GM21515 (cell line): ENCODE results near the gene ACSF3.
"Not testable (repeated sequence)": the region's sequence is repeated elsewhere in the genome, so short reads cannot be mapped to it uniquely, and the experiment has no call there.

Experiments used
- ATAC-seq: cut with Tn5 transposase; IDR thresholded peaks from one replicate; pipeline ENCODE4 v1.9.1; 2021; ENCODE audit not compliant: unreplicated experiment

ACSF3 gene

DNA sequence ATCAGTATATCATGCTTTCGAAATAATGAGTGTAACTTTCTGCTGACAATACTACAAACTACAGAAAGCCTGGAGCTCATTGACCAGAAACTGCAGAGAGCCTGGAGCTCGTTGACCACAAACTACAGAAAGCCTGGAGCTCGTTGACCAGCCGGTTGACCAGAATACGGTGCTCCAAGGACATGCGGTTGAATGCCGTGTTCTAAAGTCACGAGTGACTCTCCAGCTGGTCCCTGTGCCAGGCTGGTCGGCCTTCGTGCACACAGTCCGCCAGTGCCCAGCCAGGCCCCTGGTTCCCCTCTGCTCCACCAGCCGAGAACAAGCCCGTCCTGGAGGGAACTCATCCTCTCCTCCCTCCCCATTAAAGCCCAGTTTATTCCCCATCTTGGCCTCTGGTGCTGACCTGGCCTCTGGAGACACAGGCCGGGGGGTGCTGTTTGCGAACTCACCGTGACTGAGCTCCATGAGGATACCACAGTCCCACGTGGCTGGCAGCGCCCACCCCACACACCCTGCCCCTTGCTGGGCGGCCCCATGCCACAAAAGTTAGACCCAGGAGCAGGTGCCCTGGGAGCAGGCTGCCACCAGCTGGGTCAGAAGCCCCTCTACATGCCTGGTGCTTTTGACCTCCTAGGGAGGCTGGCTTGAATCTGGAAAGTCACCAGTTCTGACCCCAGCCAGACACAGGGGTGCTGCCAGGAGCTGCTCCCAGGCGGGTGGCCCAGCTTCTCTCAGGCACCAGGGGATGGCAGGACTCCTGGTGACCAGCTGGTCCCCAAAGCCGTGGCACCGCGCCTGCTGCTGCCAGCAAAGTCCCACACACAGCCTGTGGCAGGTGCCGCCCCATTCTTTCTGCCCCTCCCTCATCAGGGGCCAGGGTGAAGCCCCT, 62.4 kb downstream of the ACSF3 start:
- ATAC-seq: no peak

DNA sequence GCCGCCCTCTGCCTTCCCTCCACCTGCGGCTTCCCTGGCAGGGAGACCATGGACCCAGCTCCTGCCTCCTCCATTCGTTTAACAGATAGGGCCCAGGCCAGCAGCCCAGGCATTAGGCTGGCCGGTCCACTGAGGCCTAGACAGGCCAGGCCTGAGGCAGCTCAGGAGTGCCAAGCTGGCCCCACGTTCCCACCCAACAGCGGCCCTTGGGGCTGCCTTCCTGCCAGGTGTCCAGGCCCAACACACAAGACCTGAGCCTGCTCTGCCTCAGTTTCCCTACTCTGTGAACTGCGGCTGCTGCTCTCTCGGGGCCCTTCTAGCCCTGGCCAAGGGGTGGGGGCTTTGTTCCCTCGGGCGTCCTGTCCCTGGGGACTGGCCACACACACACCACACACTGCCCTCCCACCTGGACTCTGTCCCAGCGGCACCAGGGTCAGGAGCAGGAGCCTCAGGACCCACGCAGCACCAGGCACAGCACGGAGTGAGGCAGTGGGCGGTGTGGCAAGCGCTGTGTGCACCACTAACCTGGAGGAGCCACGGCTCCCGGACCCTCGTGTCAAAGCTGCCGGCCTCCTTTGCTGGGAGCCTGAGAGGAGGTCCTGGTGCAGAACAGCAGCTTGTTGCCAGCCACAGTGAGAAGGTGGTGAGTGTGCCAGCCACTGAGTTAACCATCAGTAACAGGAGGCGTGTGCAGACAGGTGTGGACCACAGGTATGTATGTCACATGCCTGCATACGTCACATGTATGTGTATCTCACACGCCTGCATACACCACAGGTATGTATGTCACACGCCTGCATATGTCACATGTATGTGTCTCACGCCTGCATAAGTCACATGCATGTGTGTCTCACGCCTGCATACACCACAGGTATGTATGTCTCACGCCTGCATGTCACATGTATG, 63.3 kb downstream of the ACSF3 start:
- no peak for ATAC-seq

DNA sequence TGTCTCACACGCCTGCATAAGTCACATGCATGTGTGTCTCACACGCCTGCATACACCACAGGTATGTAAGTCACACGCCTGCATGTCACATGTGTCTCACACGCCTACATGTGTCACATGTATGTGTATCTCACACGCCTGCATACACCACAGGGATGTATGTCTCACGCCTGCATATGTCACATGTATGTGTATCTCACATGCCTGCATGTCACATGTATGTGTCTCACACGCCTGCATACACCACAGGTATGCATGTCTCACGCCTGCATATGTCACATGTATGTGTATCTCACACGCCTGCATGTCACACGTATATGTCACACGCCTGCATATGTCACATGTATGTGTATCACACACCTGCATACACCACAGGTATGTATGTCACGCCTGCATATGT, 64.1 kb downstream of the ACSF3 start:
- ATAC-seq: no peak

DNA sequence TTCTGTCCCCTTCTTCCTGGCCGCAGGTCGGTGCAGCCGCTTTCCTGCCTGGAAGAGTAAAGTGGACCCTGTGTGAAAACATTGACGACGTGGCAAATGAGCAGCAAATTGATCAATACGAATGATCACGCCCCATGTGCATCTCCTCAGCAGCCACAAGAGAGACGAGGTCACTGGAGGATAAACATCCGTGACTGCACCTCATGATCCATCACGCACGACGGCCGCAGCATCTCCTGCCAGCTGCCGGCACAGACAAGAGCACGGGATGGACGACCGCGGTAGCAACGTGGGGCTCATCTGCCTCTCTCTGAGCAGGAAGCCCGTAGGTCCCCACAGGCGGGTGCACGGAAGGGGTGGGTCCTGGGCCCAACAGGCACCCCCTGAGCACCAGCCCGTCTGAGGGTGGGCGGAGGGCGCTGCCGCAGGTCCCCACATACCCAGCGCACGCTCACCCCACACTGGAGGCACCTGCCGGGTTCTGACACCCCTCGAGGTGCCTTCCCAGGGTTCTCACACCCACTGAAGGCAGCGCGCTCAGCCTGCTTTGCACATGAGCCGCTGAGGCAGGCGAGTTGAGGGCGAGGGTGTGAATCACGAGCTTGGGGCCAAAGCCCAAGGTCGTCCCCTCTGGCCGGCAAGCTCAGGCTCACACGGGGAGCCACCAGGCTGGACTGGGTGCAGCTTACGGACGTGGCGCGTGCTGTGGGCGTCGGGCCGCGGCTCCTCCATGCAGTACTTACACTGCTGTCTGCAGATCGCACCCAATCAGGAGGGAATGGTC, 65.6 kb downstream of the ACSF3 start:
- no peak for ATAC-seq

DNA sequence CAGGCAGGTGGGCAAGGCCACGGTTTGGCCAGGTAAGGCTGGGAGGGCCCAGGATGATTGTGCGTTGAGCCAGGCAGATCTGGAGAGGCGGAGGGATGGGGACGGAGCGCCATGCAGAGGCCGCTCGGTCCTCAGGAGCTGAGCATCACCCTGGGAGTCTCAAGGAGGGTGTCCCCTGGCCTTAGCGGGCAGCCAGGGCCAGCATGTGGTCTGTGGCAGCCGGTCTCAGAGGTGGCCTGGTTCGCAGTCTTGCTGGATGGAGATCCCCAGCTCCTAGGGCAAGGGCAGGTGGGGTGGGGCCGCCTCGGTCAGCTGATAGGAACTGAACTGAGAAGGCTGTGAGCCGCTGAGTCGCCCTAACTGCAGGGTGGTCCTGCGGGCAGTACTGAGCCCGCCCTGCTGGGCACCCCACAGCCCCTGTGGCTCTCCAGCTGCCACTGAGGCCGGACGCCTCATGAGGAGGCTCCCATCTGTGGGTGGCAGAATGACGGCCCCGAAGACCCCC, 66.2 kb downstream of the ACSF3 start:
- ATAC-seq: no peak

DNA sequence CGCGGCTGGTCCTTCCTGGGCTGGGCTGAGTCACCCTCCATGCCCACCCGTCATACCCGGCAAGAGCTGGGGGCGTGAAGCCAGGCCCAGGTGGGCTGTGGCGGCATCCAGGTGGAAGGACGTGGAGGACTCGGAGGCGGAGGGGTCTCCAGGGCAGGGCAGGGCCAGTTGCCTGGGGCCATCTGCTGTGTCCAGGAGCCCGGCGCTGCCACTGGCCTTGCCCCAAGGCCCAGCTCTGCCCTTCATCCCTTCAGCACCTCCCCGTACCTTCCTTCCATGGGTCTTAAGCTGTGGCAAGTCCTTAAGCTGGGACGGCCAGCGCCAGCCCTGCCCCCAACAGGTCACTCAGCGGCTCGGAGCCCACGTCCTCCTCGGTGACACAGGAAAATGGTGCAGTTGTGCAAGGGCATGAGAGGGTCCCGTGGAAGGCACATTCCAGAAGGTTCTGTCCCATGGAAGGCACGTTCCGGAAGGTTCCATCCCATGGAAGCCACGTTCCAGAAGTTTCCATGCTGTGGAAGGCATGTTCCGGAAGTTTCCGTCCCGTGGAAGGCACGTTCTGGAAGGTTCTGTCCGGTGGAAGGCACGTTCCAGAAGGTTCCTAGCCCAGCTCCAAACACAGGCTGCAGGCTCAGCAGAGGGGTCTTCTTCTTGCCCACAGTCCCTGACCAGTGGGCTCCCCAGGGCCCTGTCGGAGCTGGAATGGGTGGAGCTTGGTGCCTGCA, 67.5 kb downstream of the ACSF3 start:
- ATAC-seq: no peak

DNA sequence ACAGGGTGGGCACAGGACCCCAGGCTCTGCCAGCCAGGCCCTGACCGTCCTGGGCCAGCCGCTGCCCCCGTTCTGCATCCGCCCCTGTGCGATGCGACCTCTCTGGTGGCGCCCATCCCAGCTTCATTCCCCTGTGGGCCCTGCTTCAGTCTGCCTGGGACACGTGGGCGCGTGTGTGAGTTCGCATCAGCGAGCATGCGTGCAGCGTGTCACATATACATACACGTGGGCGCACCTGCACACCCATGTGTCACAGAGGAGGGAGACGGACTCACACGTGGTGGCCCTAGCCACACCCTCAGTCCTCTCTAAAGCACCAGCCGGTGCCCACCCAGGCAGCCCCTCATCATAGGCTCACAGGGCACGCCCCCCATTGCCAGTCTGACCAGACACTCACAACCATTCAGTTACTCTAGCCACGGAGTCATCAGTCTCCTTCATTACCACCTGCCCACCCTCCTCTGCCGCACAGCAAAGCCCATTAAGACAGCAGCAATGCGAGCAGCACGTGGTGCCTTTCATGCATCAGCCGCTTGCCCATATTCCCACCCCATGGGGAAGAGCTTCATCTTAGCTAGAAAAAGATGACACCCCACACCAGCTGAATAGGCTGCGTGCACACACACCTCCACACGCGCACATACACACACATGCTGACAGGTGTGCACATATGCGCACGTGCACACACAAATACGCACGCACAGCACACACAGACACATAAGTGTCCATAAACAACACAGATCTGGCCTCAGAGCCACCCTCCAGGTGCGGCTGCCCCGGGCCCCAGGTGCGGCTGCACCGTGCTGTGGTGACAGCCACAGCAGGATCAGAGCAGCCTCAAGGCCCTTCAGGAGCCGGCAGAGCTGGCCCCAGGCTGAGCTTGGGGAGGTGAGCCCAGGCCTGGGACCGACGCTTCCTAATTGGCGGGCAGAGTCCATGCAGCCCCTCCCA, 68.4 kb downstream of the ACSF3 start:
- no peak for ATAC-seq

DNA sequence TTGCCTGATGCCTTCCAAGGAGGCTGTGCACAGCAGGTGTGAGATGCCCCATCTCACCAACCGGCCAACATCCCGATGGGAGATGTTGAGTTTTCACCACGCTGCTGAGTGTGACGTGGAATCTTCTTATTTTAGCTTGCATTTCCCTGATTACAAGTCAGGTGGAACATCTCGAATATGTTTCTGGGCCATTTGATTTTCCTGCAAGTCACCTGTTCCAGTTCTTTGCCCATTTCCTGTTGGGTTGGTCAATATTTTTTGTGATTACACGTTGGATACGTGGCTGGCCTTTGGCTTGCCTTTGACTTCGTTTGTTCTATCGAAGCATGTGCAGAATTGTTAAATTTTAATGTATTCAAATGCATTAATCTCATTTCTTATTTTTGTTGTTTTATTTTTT, 69.6 kb downstream of the ACSF3 start:
- no peak for ATAC-seq

DNA sequence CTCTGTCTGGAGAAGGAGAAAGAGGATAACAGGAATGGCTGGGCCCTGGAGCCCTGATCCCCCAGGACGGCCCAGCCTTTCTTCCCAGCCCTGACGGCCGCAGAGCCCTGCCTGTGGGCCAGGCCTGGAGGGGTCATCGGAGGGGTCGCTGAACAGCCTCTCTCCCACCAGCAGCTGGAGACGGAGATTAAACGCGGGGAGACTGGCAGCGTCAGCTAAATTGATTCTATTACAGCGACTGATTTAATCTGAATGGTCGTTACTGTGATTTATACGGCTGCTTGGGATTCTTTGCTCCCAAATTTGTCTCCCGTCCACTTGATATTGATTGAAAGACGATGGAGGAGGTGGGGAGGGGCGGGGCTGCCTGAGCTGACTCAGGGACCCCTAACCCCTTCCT, 70.8 kb downstream of the ACSF3 start:
- no peak for ATAC-seq

DNA sequence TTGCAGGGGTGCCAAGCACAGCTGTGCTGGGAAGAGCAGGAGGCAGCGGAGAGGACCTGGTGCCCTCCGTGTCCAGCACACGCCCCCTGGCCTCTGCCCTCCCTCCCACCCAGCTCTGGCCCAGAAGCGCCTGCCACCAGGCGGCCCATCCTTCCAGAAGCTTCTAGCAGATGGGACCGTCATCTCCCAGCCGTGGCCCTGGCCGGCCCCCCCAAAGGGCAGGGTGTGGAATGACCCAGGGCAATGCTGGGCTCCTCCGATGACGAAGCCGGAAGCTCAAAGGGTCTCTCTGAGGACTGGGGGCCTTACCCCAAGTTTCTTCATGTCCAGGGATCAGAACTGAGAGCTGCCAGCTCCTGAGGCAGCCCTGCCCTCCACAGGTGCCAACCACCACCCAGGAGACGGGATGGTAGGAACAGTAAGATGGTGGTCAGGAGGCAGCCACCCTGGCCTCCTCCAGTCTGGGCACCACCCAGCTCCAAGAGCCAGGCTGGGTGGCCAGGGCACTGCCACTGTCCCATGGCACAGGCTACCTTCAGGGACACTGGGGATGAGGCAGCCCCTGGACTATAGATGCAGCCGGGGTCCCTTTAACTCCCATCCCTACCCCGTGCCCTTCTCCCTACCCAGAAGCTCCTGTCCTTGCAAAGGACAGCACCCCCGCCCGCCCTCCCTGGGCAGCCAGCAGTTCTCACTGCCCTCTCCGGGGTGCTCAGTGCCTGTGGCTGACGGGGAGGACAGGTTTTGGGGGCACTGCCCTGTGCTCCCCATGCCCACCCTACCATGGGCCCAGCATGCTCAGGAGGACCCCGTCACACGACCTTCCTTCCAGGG, 71.4 kb downstream of the ACSF3 start:
- ATAC-seq: no peak

DNA sequence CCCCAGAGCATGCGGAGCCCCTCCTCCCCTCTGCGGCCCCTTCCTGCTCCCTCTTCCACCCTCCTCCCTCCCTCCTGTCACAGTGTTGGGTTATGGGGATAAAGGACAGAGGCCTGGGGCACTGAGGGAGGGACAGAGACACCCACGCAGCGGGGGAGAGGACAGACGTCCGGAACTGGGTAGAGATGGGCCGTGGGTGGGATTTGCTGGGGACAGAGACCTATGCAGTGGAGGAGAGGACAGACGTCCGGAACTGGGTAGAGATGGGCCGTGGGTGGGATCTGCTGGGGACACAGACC, 72.0 kb downstream of the ACSF3 start:
- ATAC-seq: not testable (repeated sequence)

DNA sequence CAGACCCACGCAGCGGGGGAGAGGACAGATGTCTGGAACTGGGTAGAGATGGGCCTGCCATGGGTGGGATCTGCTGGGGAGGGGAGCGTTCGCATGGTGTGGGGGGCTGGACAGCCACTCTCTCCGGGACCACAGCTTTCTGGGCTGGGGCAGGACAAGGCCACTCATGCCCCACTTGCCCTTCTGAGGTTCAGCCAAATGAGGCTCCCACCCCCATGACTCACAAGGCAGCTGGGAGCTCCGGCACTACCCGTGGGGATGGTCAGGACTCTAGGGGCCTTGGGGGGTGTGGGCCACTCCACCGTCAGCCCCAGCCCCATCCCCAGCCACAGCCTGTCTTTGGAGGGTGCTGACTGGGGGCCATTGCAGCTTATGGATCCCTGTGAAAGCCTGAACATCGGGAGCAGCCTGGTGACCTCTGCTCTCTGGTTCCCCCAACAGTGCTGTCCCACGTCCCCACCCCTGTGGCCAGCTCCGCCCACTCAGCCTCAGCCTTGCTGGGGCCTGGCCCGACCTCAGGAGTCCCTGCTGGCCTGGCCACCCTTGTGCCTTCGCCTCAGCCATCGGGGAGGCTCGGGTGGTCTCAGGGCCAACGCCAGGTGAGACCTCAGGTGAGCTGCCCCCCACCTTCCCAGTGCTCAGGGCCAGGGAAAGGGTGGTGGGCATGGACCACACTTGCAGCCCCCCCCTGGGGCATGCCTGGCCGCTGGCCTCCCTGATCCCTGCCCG, 73.2 kb downstream of the ACSF3 start:
- ATAC-seq: no peak

DNA sequence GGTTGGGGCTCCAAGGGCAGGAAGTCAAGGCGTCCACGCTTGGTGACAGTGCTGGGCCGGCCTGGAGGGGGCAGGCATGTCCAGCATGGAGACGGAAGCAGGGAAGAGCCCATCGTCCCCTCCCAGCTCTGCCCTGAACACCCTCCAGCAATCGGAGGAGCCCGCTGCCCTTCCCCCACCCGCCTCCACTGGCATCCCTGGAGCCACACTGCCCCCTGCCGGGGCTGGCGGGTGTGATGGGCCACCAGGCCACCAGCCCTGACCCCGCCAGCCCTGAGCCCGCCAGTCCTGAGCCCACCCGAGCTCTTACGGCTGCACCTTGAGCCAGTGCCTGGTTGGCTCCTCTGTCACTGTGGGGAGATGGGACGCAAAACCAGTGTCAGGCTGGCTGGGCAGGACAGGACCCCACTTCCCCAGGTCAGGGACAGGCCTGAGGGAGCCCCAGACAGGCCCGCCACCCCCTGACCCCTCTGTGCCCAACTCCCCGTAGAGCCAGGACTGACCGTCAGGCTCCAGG, 73.8 kb downstream of the ACSF3 start:
- ATAC-seq: no peak

DNA sequence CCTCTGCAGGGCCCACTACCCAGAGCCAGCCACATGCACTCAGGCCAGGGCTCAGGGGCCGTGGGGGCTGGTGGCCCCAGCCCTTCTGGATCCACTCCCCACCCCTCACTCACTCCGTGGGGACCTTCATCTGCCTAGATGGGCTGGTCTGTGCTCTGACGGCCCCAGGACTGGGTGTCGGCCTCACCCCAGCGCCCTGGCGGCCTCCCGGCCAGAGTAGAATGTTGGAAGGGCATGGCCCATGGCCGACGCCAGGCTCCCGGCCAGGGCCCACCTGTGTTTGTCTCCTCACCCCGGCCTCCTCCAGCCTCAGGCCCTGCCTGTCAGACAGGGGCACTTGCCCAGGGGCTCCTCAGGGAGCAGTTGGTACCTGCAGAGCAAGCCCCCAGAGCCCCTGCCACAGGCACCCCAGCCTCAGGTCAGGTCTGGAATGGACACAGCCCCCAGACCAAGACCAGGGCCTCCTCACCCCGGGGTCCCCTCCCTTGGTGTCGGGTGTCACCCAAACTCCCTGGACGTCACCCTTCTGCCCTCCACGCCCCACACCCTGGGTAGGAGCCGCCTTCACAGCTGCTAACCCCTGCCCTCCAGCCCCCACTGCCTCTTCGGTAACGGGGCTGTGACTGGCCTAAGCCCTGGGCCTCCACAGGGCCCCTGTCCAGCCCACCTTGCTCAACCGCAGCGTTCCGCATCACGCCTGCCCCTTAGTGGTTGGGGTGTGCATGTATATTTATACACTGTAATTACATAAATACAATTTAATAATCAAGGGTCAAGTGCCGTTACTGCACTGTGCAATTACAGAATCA, 74.9 kb downstream of the ACSF3 start:
- no peak for ATAC-seq

DNA sequence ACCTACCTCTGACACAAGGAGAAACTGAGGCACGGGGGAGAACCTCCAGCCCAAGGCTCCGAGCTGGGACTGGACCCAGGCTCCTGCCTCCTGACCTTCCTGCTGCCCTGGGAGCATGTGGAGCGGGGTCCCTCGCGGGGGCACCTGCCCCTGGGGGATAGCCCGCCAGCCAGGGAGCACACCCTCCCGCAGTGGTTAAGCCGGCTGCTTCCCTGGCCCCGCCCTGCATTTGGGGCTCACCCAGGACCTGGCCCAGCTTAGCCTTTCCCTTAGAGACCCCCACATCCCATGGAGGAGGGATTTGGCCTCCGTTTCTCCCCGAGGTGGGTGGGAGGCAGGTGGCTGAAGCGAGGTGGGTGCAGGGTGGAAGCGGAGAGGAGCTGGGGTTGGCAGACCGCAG, 76.1 kb downstream of the ACSF3 start:
- no peak for ATAC-seq

DNA sequence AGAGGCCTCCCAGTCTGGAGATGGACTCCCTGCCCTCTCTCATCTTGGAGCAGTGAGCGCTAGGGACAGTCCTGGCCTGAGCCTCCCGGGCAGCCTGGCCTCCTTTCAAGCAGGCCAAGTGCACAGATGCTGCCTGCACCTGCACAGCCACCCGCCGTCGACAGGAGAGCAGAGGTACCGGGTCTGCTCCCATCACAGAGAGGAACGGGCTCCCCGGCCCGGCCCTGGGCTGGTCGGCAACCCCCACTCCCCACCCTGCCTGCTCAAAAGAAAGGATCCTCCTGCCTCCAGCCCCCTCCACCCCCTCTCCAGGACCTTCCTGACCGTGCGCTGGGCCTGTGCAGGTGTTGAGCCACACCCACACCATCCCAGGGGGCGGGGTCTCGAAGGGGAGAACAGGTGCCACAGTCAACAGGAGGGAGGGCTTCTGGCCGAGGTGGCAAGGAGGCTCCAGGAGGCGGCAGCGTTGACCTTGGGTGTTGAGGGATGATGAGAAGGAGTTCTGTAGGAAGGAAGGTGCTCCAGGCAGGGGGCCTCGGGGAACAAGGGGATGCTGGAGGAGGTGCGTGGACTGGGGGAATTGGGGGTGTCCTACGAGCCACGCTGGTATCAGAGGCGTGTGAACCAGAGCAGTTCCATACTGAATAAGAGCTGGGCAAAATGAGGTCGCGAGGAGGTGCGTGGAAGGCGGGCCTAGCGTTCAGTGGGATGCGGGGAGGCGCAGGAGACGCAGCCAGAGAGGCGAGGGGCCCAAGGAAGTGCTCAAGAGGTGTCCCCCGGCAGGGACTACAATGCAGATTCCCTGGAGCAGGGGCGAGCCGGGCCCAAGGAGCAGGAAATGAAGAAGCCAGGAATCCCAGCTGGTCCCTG, 76.9 kb downstream of the ACSF3 start:
- ATAC-seq: no peak
